HL-60 (cell line): ENCODE data around the gene LRRC55.

Source experiments
- CTCF ChIP-seq: IDR thresholded peaks from one replicate; pipeline ENCODE4 v1.5.1; 2011; ENCODE audit warnings: low read length, control low read depth, inconsistent platforms; ENCODE audit not compliant: insufficient read depth
- GABPA ChIP-seq: IDR thresholded peaks from 2 replicates; pipeline ENCODE4 v1.6.1; 2012; ENCODE audit warnings: low read depth
- POLR2AphosphoS5 ChIP-seq: IDR thresholded peaks from 2 replicates; pipeline ENCODE4 v1.6.1; 2012; ENCODE audit warnings: low read depth
- REST ChIP-seq: IDR thresholded peaks from 2 replicates; pipeline ENCODE4 v1.6.1; 2012; ENCODE audit warnings: low read depth; ENCODE audit not compliant: insufficient replicate concordance
- SPI1 ChIP-seq: IDR thresholded peaks from 2 replicates; pipeline ENCODE4 v1.6.1; 2012; ENCODE audit warnings: low read depth, mild to moderate bottlenecking, borderline replicate concordance

GRCh38 chr11:57146301-57146700, 35.5 kb upstream of the LRRC55 start:
- TF ChIP-seq CTCF = no peak
- no peak for TF ChIP-seq REST
- no peak for TF ChIP-seq POLR2AphosphoS5
- TF ChIP-seq GABPA = no peak
- no peak for TF ChIP-seq SPI1
